Activated CD4-positive, CD25-positive, alpha-beta regulatory T cell treated with anti-CD3 and anti-CD28 coated beads, Interleukin-2, amount 50 U/mL, for 16 hours (primary cell): ENCODE data around the gene NCAM1.
"Not testable (repeated sequence)": the region's sequence is repeated elsewhere in the genome, so short reads cannot be mapped to it uniquely, and the experiment has no call there.

Experiments
- DNase-seq: peaks from one replicate; pipeline ENCODE4 v3.0.0-alpha.2; 2020; ENCODE audit warnings: low read depth, low spot score

Gene NCAM1

DNA sequence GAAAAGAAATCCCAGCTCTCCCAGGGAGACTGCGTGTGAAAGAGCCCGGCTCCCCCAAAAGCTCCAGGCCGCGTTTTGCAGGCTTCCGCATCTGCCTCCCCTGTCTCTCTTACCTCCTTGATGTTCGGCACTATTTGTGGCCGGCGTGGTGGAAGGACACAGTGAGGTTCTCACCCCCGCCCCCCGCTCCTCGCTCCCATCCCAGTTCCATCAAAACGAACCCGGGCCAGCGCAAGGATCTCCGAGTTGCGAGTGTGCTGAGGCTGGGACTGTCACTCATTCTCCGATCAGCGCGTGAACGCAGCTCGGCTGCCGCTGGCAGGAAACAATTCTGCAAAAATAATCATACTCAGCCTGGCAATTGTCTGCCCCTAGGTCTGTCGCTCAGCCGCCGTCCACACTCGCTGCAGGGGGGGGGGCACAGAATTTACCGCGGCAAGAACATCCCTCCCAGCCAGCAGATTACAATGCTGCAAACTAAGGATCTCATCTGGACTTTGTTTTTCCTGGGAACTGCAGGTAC is at the start of gene NCAM1:
Gene NCAM1 (plus strand): TSS at position 275 of the 523 bp plus-strand sequence.
- DNase-seq, result no peak

DNA sequence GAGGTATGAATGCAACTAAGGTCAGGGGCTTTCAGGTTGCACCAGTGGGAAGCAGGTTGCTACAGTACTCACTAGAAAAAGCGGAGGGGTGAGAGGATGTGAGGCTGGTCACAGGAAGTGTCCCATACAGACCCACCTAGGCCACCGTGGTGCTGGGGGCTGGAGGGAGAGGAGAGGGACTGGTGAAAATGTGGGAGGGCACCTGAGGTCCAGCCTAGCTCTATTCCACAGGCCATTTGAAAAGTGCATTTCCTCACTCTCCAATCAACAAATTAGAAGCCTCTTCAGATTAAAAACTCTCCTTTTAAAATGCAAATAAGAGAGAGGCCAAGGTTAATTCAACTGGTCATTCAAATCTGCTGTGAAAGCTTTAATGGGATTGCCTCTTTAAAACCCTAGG is 38.6 kb upstream of the NCAM1 start:
- no peak for DNase-seq

DNA sequence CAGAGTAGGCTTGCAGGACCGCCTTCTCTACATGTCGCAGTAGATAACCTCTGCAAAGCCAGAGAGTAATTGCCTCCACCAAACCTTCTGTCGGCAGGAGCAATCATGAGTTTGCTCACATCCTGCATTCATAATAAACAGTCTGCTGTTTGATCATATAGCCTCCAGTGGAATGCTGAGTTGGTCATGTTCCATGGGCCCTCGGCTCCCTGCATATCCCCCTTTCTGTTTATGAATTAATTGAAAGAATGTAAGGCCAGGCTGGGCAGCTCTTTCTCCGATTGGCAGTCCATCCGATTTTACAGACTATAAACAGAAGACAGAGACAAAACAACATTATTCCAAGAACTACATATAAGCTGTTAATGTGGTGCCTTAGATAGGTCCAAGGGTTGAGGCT is 36.4 kb upstream of the NCAM1 start:
- DNase-seq, result not testable (repeated sequence)

DNA sequence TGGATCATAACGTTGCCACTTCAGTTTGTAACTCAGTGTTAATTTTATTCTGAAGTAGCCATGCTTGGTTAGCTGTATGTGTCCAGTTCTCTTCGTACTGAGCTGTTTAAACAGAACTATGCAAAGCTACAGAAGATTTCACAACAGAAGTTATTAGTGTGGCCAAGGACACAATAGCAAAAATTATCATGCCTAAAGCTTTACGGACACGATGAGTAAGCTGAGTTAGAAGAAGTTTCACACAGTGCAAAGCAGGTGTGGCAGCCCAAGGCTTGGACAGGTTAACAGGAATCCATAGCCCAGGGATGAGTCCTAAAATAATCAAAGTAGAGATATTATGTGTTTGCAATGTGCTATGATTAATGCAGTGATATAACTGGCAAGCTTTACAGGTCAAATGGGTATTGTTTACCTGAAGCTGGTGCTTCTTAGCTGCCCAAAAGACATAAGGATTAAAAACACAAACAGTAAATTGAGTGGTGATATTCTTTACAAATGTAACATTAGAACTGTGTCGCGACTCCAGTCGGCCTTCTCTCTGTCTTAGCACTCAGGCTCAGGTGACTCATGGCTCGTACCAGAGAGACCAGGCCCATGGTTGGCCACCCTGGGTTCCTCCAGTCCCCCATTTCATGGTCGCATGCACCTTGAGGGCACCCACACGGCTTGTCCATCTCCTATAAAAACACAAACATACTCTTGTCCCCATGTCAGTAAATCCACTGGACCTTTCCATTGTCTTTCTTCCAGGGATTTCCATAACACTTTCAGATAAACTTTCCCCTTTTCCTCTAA is 35.5 kb upstream of the NCAM1 start:
- no peak for DNase-seq

DNA sequence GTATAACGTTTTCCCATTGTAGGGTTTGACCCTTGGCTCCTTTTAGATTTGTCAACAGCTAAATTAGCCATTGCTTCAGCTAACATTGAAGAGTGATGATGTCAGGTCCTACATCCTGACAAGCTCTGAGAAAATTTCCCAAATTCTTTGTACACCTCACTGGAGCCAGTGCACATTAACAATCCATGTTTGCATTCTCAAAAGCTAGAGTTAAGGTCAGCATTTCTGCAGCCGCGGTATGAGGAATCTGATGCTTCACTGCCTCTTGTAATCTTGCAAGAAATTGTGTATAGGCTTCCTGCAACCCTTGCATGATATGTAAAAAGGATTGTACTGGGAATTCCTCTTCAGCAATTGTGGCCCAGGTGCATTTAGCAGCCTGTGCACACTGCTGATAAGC is 33.1 kb upstream of the NCAM1 start:
- no peak for DNase-seq

DNA sequence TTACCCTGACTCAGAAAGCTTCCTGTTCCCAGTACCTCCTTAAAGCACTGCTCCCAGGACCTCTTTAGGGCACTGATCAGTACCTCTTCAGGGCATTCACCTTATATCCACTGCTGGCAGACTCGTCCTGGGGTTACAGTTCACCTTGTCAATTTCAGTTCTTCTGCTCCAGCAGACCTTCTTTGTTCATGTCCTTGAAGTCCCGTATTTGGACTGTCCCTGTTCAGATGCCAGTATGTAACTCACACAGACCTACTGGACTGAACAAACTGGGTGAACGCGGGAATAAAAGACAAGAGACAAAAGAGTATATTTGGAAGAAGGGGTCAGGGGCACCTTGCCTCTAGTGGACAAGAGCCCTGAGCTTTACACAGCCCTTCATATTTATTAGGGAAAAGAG is 31.8 kb upstream of the NCAM1 start:
- no peak for DNase-seq

DNA sequence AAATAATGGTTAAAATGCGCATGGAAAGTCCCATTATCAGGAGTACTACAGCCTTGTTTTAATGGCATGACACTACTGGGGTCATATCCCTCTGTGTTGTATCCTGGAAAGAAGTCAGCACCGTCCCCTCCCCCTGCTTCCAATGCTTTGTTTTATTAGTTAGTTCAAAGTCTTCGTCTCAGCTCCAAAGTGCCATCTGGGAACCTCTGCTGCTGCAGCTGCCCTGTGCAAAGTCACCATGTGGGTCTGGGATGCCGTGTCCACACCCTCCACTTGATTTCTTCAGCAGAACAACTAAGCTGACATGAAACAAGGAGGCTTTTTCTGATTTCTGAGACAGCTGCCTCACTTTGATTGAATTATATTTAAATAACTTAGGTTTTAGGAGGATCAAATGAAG is 29.5 kb upstream of the NCAM1 start:
- DNase-seq, result no peak

DNA sequence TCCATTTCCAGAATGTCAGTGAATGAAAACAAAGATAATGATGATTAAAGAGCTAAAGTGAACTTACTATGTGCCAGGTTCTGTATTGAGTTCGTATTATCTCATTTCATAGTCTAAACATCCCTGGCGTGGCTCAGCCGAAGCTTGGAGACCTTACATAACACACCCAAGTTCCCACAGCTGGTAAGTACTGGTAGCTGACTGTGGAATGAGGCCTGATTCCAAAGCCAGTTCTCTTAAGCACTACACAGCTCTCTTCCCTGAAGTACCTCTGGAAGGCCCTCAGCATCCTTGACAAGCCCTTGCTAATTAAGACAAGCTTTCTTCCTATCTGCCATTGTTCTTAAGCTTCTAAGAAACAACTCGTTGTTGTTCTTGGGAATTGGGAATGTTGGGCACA is 28.6 kb upstream of the NCAM1 start:
- no peak for DNase-seq

DNA sequence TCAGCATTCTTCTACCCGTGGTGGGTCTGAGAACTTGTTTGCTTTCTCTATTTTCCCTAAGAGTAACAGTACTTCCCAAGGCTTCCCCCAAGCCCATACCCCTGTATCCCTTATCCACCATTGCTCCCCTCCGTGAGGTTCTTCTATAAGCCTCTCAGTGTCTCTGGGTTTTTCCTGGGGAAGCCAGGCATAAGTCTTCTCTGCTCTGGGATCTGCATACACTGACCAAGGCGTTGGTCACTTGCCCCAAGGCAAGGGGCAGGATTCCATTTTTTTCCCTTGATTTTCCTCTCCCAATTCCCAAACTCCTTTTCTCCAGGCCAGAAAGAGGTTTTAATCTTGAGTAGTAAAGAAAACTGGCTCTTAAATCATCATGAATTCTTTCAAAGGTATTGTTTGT is 27.2 kb upstream of the NCAM1 start:
- DNase-seq, result no peak

DNA sequence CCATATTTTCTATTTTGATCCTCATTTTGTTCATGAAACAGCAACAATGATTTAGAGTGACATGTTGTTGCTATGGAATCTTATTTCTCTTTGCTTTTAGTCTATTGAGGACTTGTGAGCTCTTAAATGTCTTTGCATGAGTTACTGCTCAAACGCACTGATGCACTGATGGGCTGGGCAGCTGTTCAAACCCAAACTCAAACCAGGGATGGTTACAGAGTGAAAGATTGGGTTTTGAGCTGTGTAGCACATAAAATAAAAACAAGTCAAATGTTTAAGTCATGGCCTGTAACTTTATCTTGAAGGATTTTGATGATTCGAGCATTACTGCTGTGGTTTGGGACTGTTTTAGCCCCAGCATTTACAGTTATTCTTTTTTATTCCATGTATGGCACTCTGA is 20.1 kb upstream of the NCAM1 start:
- no peak for DNase-seq

DNA sequence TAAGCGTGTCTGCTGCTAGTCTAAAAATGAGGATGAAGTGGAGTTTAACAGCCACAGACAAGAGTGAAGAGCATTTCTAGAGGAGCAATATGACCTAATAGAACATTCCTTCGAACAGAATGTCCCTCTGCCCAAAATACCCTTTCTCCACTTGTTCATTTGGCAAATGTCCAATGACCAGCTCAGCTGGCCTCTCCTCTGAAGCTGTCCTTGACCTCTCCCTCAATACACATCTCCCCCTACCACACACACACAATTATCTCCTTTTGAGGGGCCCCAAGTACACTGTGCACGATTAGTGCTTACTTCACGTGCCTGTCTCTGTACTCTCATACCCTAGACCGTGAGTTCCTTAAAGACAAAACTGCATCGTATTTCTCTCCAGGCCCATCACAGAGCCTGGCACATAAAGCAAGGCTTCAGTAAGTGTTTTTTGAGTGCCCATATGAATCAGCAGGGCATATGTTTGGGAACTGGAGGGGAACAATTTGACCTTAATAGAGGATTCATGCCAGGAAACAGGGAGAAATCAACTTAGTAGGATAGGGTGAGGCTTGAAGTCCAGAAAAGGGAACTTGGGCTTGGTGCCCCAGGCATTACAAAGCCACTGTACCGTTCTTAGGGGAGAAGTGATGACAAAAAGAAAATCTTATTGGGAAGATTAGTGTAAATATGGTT is 18.1 kb upstream of the NCAM1 start:
- DNase-seq, result no peak

DNA sequence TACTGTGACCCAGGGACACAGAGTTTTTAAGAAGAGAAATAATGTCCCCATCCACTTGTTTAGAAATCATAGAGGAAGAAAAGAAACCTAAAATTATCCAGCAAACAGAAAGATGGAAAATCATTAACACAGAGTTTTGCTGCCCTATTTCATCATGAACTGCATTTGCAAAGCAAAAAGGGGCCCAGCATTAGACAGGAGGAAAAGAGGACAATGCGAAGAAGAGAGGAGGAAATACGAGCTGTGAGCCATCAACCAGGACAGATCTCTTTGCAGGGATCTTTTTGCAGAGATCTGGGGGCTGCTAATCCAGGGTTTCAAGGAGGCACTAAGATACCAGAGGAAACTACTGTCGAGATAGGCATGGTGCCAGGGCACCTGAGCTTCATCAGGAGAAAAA is 14.4 kb upstream of the NCAM1 start:
- no peak for DNase-seq

DNA sequence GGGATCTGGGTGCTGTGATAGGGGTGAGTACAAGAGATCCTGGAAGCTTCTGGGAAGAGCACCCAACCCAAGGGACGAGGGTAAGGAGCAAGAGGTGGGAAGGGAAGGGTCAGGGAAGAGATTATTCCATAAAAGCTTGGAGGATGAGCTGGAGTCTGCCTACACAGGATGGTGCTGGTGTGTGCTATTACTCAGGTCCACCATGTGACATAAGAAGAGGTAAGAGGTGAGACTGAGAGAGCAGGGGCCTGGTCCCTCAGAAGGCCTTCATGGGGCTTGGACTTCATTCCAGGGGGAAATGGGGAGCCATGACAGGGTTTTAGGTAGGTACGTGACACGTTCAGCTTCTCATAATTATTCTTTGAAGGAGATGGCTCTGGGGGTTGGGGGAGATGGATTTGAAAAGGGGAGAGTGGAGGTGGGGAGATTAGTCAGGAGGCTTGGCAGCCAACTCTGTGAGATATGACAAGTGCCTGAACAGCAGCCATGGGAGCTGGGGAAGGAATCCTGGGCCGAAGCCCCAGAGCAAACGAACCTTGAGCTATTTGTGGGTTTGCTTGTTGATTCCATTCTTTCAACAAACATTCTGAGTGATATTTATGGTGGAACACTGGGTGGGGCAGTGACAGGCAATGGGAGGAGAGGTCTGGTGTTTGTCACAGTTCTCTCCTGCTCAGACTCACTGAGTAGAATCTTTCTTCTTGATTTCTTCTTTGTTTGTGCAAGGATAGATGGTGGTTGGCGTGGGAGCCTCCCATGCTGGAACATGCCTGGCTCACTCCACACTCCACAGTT is 11.2 kb upstream of the NCAM1 start:
- DNase-seq, result no peak

DNA sequence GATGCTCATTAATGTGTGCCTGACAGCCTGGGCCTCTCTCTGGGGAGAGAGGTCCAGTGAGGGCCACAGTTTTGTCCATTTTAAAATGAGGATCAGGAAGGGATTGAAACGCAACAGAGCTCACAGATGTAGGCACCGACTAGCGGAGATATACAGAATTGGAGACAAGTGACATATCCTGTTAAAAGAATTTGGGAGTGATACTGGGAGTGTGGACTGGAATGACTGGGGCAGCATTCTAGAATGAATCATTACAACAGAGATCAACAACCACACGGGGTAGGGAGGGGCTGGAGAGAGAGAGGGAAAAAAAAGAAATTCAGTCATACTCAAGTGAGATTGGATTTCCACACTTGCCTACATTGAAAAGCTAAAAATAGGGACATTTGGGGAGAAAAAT is 2.5 kb upstream of the NCAM1 start:
- DNase-seq, result no peak

DNA sequence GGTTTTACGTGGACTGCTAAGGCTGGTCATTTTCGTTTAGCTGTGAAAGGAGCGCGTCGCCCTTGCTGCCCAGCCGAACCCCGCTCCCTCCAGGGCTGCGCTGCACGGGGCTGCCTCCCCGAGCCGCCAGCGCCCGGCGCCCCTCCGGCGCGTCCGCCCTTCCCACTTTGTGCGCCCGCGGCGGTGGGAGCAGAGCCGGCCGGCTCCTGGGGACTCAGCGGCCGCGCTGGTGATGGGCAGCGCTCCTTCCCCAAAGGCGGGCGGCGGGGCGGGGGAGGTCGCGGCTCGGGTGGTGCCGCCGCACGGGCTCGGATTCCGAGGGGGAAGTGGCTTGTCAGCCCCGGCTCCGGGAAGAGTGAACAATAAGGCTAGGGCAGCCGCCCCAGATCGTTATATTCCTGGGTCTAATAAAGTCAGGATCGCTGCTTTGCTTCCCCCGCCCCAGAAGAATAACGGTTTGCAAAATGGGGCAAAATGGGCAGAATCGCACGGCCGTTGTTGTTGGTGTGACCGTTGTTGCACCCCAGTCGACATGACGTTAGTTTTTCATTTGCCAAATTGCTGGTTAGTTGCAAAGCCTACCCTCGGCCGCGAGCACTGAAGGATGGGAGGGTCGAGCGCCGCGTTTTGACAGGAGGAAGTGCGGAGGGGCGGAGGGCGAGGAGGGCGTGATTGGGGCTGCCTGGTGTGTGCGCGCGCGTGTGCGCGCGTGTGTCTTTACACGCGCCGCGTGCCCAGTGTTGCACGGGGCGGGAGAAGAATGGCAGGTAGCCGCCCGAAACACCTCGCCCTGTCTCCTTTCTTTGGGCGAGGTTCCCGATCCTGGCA is 745 bp downstream of the NCAM1 start:
- DNase-seq, result no peak

DNA sequence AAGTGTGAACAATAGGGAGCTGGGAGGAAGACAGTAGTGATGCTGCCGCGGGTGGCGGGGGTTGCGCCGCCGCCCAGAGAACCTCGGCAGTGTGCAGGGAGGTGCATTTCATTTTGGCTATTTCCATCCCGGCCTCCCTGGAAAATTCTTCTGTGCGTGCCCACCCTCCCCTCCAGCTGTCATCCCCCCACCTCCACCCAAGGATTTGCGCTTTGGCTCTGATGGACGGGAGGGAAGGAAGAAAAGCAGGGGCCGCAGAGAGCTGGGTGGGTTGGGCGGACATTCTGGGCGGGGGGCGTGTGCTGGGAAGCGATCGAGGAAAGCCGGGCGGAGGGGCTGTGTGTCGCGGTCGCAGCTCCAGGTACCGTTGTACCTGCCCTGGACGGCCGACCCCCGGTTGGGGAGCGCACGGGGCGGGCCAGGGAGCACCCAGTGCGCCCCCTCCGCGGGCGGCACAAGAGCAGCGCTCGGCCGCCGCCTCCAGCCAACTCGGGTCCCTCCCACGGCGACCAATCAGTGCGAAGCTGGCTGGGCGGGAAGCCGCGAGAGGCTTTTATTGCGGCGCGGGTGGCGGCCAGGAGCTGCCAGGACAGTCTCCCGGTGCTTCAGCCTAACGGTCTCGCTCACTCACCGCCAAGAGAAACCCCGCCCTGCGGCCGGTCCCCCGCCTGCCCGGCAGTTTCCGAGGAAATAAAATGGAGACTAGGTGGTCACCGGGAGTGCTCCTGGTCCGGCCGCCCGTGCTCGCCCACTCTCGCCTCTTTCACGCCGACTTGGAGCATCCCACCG is 1.6 kb downstream of the NCAM1 start:
- no peak for DNase-seq

DNA sequence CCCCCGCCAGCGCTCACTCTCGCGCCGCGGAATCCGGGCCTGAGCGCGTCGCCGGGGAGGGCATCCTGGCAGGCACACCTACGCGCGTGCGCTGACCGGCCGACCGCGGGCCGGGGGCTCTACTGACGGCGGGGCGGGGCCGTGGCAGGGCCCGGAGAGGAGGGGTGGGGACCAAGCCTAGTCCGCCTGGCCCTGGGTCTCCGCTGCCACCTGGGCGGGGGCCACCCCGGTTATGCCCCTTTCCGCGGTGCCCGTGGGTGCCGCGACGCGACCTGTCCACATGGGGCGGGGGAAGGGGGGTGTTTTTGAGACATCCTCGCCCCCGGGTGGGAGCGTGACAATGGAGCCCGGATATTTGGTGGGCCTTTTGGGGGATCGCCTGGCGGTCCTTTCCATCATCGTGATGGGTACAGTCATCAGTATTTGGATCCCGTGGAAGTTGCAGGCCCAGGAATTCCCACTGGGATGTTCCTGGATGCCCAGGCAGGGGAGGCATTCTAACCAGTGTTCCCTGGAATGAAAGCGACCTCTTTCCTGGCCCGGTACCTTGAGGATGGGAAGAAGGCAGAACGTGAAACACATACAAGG is 2.2 kb downstream of the NCAM1 start:
- no peak for DNase-seq

DNA sequence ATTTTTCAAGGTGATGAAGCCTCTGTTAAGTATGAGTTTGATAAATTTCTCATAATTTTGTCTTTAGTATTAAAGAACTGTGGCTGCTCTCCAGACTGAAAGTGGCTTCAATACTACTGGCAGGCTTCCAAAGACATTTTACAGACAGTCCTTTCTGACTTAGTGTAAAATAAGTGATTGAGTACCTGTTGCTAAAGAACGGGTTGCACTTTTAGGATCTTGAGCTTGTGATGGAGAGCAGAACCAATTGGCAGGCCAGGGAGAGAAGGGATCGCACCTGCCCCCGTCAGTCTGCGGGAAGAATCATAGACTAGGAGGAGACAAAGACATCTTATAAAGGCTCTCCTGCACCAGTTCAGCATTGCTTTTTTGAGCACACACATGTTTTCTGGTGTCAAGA is 4.4 kb downstream of the NCAM1 start:
- no peak for DNase-seq

DNA sequence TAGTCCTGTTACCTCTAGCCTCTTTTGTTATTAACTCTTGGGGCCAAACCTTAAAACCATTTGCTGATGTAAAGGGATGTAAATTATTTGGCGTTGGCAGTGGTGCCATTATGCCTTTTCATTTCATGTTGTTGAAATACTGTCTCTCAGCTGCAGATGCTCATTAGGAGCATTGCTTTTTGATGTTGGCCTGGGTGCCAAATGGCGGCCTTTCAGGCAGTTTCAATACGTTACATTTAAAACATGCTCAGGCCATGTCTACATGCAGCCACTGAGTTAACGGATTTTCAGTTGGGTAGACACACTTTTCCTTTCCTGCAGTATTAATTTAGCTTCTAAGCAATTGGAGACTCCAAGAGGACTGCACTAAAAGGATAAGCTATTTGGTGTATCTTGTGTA is 5.3 kb downstream of the NCAM1 start:
- no peak for DNase-seq

DNA sequence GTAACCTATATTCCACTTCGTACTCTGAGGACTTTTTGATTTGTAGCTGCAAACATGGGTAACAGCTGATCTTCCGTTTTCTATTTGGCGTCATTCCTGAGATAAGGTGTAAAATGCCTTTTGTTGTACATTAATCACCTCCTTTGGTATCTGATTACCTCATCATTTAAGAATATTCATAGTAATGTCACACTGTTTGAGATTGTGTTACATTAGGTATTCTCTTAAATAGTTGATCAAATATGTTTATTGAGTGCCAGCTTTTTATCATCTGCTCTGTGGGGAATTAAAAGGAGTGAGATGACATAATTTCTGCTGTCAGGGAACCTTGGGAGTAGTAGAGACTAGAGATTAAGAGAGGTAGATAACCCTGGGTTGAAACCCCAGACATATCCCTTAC is 5.9 kb downstream of the NCAM1 start:
- DNase-seq, result no peak
